ENCODE measurements around the gene ABRACL. TPM values are rescaled to one million over a fixed set of nuclear protein-coding genes. Genes with fewer than 3 reads are reported as not detected.
"Not testable (repeated sequence)": the region's sequence is repeated elsewhere in the genome, so short reads cannot be mapped to it uniquely, and the experiment has no call there.

The ABRACL gene
- total and polyA plus RNA-seq, 7 experiments from 2014 or later: 39.5 to 216 (median 108) TPM

- CTCF ChIA-PET; intact Hi-C loops (cut with micrococcal nuclease); H3K36me3 Mint-ChIP-seq; H3K27ac ChIP-seq (ENCODE audit: low read depth, low read length); H3K4me3 ChIP-seq (ENCODE audit: low read length); H3K36me3 ChIP-seq (ENCODE audit: control insufficient read depth in 2 of 3, insufficient read depth in 3 of 3, low read length in 3 of 3); H3K9me3 Mint-ChIP-seq; H3K27me3 Mint-ChIP-seq; DNase-seq; POLR2A ChIA-PET; H3K27me3 ChIP-seq (ENCODE audit: control insufficient read depth in 2 of 2, insufficient read depth in 2 of 2, low read length in 2 of 2); H3K4me3 Mint-ChIP-seq; H3K9me3 ChIP-seq (ENCODE audit: control insufficient read depth in 2 of 3, low read length in 3 of 3); ATAC-seq; H3K4me1 ChIP-seq (ENCODE audit: control insufficient read depth in 2 of 2, insufficient read depth in 2 of 2, low read length in 2 of 2): not testable (repeated sequence)
- Mint-ChIP-seq H3K27ac (peak overlapping the region in 1 of 9 donors; percentile 51), H3K4me1 (peaks cover 0 to 13% (median 11%) of the 10 kb centered on the region in 7 donors)
Measured at GRCh38 chr6:138992965-138993364, 35.6 kb upstream of the ABRACL start.

DNA sequence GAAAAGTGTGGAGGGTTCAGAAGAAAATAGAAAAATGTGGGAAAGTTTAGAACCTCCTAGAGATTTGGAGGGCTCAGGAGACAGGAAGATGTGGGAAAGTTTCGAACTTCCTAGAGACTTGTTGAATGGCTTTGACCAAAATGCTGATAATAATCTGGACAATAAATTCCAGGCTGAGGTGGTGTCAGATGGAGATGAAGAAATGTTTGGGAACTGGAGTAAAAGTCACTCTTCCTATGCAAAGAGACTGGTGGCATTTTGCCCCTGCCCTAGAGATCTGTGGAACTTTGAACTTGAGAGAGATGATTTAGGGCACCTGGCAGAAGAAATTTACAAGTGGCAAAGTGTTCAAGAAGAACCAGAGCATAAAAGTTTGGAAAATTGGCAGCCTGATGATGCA, 35.1 kb upstream of the ABRACL start:
- H3K9me3 ChIP-seq (ENCODE audit: control insufficient read depth in 2 of 3, low read length in 3 of 3); DNase-seq; H3K27me3 Mint-ChIP-seq; H3K9me3 Mint-ChIP-seq; ATAC-seq; H3K36me3 Mint-ChIP-seq; H3K4me1 ChIP-seq (ENCODE audit: control insufficient read depth in 2 of 2, insufficient read depth in 2 of 2, low read length in 2 of 2); CTCF ChIA-PET; H3K27ac Mint-ChIP-seq; H3K4me3 Mint-ChIP-seq; POLR2A ChIA-PET; H3K27ac ChIP-seq (ENCODE audit: low read depth, low read length); H3K36me3 ChIP-seq (ENCODE audit: control insufficient read depth in 2 of 3, insufficient read depth in 3 of 3, low read length in 3 of 3); H3K4me3 ChIP-seq (ENCODE audit: low read length); intact Hi-C loops (cut with micrococcal nuclease); H3K27me3 ChIP-seq (ENCODE audit: control insufficient read depth in 2 of 2, insufficient read depth in 2 of 2, low read length in 2 of 2): not testable (repeated sequence)
- peaks cover 0 to 12% (median 9%) of the 10 kb centered on the region in 7 donors for H3K4me1 Mint-ChIP-seq

GRCh38 chr6:138996524-138996923, 32.0 kb upstream of the ABRACL start:
- Mint-ChIP-seq H3K27ac (no peak overlapping the region), H3K4me1 (peaks cover 0 to 3% (median 0%) of the 10 kb centered on the region in 7 donors), H3K36me3 (no peaks in the 10 kb centered on the region), H3K27me3 (peaks cover 0 to 5% (median 2%) of the 10 kb centered on the region in 5 donors), H3K4me3 (no peak overlapping the region), H3K9me3 (peaks cover 0 to 3% (median 0%) of the 10 kb centered on the region in 11 donors)
- H3K4me3 ChIP-seq (ENCODE audit: low read length): no peak overlapping the region
- H3K27me3 ChIP-seq (ENCODE audit: control insufficient read depth in 2 of 2, insufficient read depth in 2 of 2, low read length in 2 of 2): no peaks in the 10 kb centered on the region
- H3K36me3 ChIP-seq (ENCODE audit: control insufficient read depth in 2 of 3, insufficient read depth in 3 of 3, low read length in 3 of 3): no peaks in the 10 kb centered on the region
- ATAC-seq (no peak), DNase-seq (no peak)
- no peaks in the 10 kb centered on the region for H3K4me1 ChIP-seq (ENCODE audit: control insufficient read depth in 2 of 2, insufficient read depth in 2 of 2, low read length in 2 of 2)
- intact Hi-C loops (cut with micrococcal nuclease): no loop called here
- ChIA-PET CTCF (interaction anchor here (0.6 kb wide), 1 partner anchor 89 kb away, joined by 3 read pairs; no protein-coding TSS in a partner anchor), POLR2A (no interaction called here)
- H3K27ac ChIP-seq (ENCODE audit: low read depth, low read length): no peak overlapping the region
- H3K9me3 ChIP-seq (ENCODE audit: control insufficient read depth in 2 of 3, low read length in 3 of 3): no peaks in the 10 kb centered on the region

- Histone ChIP-seq H3K27me3 (ENCODE audit: control insufficient read depth in 2 of 2, insufficient read depth in 2 of 2, low read length in 2 of 2) (no peaks in the 10 kb centered on the region), H3K36me3 (ENCODE audit: control insufficient read depth in 2 of 3, insufficient read depth in 3 of 3, low read length in 3 of 3) (no peaks in the 10 kb centered on the region), H3K4me1 (ENCODE audit: control insufficient read depth in 2 of 2, insufficient read depth in 2 of 2, low read length in 2 of 2) (no peaks in the 10 kb centered on the region), H3K9me3 (ENCODE audit: control insufficient read depth in 2 of 3, low read length in 3 of 3) (no peaks in the 10 kb centered on the region), H3K27ac (ENCODE audit: low read depth, low read length) (no peak overlapping the region), H3K4me3 (ENCODE audit: low read length) (no peak overlapping the region)
- Mint-ChIP-seq H3K27me3 (peaks cover 0 to 7% (median 2%) of the 10 kb centered on the region in 5 donors), H3K36me3 (no peaks in the 10 kb centered on the region), H3K9me3 (peaks cover 0 to 3% (median 0%) of the 10 kb centered on the region in 11 donors), H3K27ac (no peak overlapping the region), H3K4me1 (peaks cover 0 to 3% (median 0%) of the 10 kb centered on the region in 7 donors), H3K4me3 (no peak overlapping the region)
- ChIA-PET CTCF (no interaction called here), POLR2A (no interaction called here)
- ATAC-seq: no peak
- no peak for DNase-seq
- intact Hi-C loops (cut with micrococcal nuclease): no loop called here
Measured at GRCh38 chr6:138997136-138997535, 31.4 kb upstream of the ABRACL start.

- Mint-ChIP-seq H3K4me3 (no peak overlapping the region), H3K27me3 (peaks cover 0 to 7% (median 0%) of the 10 kb centered on the region in 5 donors), H3K9me3 (no peaks in the 10 kb centered on the region), H3K27ac (no peak overlapping the region), H3K36me3 (no peaks in the 10 kb centered on the region), H3K4me1 (peaks cover 0 to 3% (median 0%) of the 10 kb centered on the region in 7 donors)
- ATAC-seq (no peak), DNase-seq (no peak)
- Histone ChIP-seq H3K27ac (ENCODE audit: low read depth, low read length) (no peak overlapping the region), H3K4me3 (ENCODE audit: low read length) (no peak overlapping the region), H3K4me1 (ENCODE audit: control insufficient read depth in 2 of 2, insufficient read depth in 2 of 2, low read length in 2 of 2) (no peaks in the 10 kb centered on the region), H3K36me3 (ENCODE audit: control insufficient read depth in 2 of 3, insufficient read depth in 3 of 3, low read length in 3 of 3) (no peaks in the 10 kb centered on the region), H3K27me3 (ENCODE audit: control insufficient read depth in 2 of 2, insufficient read depth in 2 of 2, low read length in 2 of 2) (no peaks in the 10 kb centered on the region), H3K9me3 (ENCODE audit: control insufficient read depth in 2 of 3, low read length in 3 of 3) (no peaks in the 10 kb centered on the region)
- POLR2A ChIA-PET: no interaction called here
- intact Hi-C loops (cut with micrococcal nuclease): no loop called here
- CTCF ChIA-PET: no interaction called here
Measured at GRCh38 chr6:138999949-139000725, 28.4 kb upstream of the ABRACL start.

DNA sequence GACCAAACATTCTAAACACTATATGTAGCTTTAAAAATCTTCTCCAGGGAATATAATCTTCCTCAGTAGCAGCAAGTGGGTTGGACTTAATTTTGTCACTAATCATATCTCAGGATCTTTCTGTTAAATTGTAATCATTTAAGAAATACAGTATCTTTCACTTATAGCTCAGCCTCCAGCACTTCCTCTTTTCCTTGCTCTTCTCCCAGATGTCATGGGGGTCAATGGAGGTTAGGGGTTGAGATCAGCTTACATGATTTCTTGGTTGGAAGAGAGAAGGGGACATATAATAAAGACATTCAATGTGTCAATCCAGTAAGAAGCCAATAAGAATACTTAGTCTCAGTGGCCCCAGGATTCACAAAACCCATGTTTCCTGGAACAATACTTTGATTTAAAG, 24.8 kb upstream of the ABRACL start:
- H3K27ac ChIP-seq (ENCODE audit: low read depth, low read length): no peak overlapping the region
- intact Hi-C loops (cut with micrococcal nuclease): loop anchor here in 1 of 2 donors (2.0 kb wide), 1 partner anchor 15 kb away; no protein-coding TSS in a partner anchor
- Mint-ChIP-seq H3K9me3 (no peaks in the 10 kb centered on the region), H3K4me3 (no peak overlapping the region), H3K4me1 (peaks cover 0 to 3% (median 0%) of the 10 kb centered on the region in 7 donors), H3K27ac (no peak overlapping the region), H3K27me3 (peaks cover 0 to 4% (median 4%) of the 10 kb centered on the region in 5 donors), H3K36me3 (no peaks in the 10 kb centered on the region)
- ATAC-seq: no peak
- no peak overlapping the region for H3K4me3 ChIP-seq (ENCODE audit: low read length)
- no peaks in the 10 kb centered on the region for H3K27me3 ChIP-seq (ENCODE audit: control insufficient read depth in 2 of 2, insufficient read depth in 2 of 2, low read length in 2 of 2)
- CTCF ChIA-PET: interaction anchor here (0.7 kb wide), 1 partner anchor 184 kb away, joined by 3 read pairs; no protein-coding TSS in a partner anchor
- no peaks in the 10 kb centered on the region for H3K4me1 ChIP-seq (ENCODE audit: control insufficient read depth in 2 of 2, insufficient read depth in 2 of 2, low read length in 2 of 2)
- H3K36me3 ChIP-seq (ENCODE audit: control insufficient read depth in 2 of 3, insufficient read depth in 3 of 3, low read length in 3 of 3): no peaks in the 10 kb centered on the region
- POLR2A ChIA-PET: no interaction called here
- DNase-seq: no peak
- H3K9me3 ChIP-seq (ENCODE audit: control insufficient read depth in 2 of 3, low read length in 3 of 3): no peaks in the 10 kb centered on the region

DNA sequence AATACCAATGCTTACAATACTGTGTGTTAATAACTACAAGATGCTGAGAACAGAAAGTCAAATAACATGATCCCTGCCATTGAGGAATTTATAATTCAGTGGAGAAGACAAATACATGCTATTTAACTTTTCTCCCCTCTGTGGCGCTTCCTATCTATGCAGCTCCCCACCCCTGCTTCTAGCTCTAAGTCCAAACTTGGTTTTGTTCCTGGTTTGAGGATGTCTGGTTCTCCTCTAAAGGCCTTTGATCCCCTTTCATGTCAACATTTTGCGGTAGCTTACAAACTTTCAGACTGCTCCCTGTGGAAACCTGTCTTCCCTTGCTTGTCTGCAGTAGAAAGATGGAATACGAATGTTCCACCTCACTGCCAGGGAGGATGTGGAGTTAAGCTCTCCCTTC, 22.1 kb upstream of the ABRACL start:
- no peaks in the 10 kb centered on the region for H3K9me3 Mint-ChIP-seq
- H3K4me1 Mint-ChIP-seq: peaks cover 0 to 3% (median 0%) of the 10 kb centered on the region in 7 donors
- H3K9me3 ChIP-seq (ENCODE audit: control insufficient read depth in 2 of 3, low read length in 3 of 3): no peaks in the 10 kb centered on the region
- ATAC-seq: no peak
- H3K36me3 ChIP-seq (ENCODE audit: control insufficient read depth in 2 of 3, insufficient read depth in 3 of 3, low read length in 3 of 3): no peaks in the 10 kb centered on the region
- no peak overlapping the region for H3K4me3 ChIP-seq (ENCODE audit: low read length)
- intact Hi-C loops (cut with micrococcal nuclease): no loop called here
- no peaks in the 10 kb centered on the region for H3K36me3 Mint-ChIP-seq
- H3K4me1 ChIP-seq (ENCODE audit: control insufficient read depth in 2 of 2, insufficient read depth in 2 of 2, low read length in 2 of 2): no peaks in the 10 kb centered on the region
- H3K27me3 ChIP-seq (ENCODE audit: control insufficient read depth in 2 of 2, insufficient read depth in 2 of 2, low read length in 2 of 2): no peaks in the 10 kb centered on the region
- DNase-seq: no peak
- no peak overlapping the region for H3K27ac ChIP-seq (ENCODE audit: low read depth, low read length)
- no peak overlapping the region for H3K27ac Mint-ChIP-seq
- ChIA-PET CTCF (no interaction called here), POLR2A (interaction anchor here (0.6 kb wide), 1 partner anchor 18 kb away, joined by 3 read pairs; no protein-coding TSS in a partner anchor)
- H3K27me3 Mint-ChIP-seq: peaks cover 0 to 4% (median 4%) of the 10 kb centered on the region in 5 donors
- H3K4me3 Mint-ChIP-seq: no peak overlapping the region
